ENCODE results near the gene CNPY1.

The CNPY1 gene

DNA sequence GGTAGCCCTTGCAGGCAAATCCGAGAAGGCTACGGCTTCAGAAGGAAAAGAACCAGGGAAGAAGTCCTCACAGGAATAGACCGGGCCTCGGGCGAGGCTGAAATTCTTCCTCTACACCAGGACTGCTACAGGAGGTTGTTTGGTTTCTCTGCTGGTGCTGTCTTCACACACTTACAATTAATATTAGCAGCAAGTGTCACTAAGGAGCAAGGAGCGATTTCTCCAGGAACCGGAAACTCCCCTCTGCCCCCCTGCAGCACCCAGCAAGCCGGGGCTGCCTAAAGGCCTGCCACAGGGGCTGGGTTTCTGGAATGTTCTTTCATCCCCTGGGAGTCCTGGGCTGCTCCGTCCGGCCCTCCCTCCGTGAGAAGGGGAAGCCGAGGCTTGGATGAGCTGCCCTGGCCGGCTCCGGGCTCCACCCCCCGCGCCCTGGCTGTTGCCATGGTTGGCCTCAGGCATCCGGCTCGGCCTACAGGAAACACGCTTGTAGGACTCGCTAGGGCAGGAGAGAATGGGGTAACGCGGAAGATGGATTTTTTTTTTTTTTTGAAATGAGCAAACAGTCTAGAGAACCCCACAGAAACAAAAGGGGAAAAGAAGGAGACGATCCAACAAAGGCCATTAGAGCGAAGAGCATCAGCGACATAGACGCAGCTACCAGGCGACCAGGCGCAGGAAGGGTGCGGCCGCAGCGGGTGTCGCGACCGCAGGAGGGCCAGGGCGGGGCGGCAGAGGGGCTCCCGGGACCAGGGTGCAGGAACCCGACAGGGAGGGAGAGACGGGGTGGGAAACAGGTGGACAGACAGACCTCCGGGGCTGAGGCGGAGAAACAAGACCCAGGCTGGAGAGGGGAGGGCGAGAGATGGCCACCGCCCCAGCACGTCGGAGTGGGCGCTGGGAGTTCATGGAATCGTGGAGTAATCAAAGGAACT, 55.4 kb downstream of the CNPY1 start:
- no peak for DNase-seq (ENCODE audit: low read depth in 1 of 2, low spot score in 1 of 2)

DNA sequence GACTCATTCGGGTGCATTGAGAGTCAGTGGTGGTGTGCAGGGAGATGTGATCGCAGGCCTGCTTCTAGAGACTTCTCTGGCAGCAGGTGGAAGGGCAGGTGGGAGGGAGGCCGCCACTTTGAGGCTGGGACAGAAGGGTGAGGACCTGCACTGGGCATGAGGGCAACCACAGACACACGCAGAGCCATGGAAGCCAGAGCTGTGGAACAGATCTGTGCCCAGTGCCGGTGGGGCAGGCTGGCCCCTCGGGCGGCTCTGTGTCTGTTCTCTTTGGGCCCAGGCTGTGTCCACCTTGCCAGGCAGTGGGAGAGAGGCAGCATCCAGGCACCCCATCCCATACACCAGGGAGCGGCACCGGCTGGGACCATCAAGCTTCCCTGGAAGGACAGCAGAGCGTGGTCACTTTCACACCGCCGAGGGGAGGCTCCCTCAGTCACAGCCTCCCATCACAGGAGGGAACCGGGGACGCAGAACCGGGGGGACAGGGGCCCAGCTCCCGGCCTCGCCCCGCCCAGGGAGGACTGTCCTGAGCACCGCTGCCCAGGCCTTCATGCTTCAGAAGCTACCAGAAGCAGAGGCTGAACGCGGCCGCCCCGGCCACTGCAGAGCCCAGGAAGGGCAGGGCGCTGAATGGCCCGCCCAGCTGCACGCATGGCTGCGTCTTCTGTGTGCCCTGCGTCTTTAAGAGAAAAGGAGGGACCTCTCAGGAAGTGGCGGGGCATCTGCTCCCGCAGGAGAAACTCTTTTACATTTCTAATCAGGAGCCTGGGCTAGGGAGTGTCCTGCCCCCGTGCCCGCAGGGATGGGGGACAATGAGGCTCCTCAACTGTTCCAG, 56.3 kb downstream of the CNPY1 start:
- no peak for DNase-seq (ENCODE audit: low read depth in 1 of 2, low spot score in 1 of 2)

DNA sequence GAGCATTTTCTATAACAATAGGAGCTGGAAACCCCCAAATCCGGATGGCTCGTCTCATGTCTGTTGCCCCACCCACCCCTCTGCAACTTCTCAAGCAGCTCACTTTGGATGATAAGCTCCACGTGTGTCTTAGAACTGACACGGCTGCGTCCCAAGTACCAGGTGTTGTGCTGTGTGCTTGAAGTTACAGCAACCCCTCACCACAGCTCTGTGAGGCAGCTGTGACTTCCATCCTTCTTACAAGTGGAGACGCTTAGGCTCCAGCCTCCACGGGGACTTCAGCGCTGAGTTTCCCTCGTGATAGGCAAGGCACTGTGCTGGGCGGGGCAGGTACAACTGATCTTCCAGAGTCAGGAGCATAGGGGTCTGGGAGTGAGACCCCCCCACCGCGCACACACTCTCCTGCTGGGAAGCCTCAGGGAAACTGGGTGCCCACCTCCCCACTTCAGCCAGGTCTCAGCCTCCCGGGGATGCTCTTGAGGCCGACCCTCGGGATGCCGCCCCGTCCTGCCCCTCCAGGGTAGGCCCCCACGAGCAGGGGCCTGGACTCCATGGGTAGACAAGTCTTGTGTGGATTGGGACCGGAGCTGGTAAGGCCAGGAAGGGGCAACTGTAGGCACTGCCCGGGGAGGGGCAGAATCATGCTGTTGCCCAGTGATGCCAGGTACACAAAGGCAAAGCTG, 57.1 kb downstream of the CNPY1 start:
- DNase-seq (ENCODE audit: low read depth in 1 of 2, low spot score in 1 of 2), result no peak

DNA sequence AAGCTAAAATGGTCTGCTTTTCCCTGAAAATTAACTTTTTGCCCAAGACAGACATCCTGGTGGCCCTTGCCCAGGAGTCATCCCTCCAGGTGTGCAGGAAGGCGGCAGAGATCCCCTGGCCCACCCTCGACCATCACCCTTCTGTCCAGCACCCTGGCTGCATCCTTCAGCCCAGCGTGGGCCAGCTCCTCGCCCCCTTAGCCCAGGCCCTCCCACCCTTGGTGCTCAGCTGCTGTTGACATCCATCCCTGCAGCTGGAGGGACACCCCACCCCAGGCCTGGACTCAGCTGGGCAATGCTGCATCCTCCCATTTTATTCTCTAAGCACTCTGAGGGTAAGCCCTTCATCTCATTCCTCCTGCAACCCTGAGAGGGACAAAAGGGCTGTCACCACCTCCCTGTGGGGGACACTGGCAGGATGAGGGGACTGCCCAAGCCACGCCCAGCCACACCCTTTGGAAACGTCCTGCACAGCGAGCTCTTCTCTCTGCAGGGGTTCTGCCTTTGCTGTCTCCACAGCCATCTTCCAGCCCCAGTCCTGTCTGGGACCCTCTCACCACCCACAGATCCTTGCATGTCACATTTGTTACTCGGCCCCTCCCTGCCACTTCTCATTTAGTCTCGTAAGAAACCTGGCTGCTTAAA, 57.8 kb downstream of the CNPY1 start:
- no peak for DNase-seq (ENCODE audit: low read depth in 1 of 2, low spot score in 1 of 2)

DNA sequence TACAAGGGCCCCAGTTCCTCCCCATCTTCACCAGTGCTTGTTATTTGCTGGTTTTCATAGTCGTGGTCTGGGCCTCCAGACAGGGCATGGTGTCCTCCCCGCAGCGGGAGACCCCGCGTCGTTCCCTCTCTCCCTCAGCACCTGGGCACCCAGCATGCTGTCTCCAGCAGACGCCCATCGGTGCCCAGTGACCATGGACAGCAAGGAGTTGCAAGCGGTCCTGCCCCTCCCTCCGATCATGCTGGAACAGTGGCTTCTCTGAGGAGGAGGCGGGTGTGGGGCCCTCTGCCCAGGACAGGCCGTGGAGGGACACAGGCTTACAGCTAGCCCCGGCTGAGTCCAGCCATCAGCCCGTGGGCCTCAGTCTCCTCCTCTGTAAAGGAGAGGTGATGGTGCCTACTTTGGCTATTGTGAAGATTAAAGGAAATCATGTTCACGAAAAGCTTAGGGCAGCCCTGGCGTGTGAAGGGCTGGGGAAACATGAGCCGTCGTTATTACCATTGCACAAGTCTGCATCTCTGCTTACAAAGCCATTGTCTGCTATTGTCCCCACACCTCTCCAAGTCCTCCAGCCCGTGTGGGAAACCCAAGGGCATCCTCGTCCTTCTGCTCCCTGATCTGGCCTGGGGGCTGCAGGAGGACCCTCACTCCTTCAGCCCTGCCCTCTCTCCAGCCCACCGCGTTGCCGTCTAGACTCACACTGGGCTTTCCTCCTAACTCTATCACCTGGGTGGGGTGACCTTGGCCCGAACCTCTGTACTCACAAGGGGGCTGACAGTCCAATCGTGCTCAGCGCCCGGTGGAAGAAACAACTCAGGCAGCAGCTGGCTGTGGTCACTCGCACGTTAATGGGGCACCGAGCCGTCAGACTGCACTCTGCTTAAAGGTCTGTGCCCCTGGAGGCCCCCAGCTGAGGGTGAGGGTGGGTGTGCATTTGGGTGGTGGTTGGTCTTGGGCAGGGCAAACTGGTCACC, 58.6 kb downstream of the CNPY1 start:
- DNase-seq (ENCODE audit: low read depth in 1 of 2, low spot score in 1 of 2), result no peak

DNA sequence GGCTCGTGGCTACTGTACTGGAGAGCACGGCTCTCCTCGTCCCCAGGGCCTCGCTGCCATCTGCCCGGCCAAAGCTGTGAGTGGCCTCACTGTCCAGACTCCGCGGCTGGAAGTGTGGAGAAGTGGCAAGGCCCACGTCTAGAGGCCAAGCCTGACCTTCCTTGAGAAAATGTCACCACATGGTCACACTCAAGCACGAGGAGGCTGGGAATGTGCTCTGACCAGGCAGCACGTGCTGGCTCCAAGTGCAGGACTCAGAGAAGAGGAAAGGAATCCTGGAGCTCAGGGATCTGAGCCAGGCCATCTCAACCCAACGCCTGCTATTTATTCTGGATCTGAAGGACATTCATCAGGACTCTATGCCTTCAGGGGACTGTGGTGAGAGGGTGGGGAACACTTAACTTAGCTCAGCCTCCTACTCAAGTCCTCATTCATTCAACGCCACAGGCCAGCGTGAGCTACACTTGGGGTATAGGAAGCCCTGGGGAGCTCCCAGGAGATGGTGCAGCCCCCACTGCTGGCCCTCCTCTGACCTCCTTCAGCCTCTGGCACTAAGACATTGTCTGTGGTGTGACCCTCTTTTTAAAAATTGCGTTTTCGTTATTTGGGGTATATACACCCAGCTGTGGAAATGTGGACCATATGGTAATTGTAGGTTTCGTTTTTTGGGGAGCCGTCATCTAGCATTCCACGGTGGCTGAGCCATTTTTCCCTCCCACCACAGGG, 59.4 kb downstream of the CNPY1 start:
- DNase-seq (ENCODE audit: low read depth in 1 of 2, low spot score in 1 of 2), result no peak

DNA sequence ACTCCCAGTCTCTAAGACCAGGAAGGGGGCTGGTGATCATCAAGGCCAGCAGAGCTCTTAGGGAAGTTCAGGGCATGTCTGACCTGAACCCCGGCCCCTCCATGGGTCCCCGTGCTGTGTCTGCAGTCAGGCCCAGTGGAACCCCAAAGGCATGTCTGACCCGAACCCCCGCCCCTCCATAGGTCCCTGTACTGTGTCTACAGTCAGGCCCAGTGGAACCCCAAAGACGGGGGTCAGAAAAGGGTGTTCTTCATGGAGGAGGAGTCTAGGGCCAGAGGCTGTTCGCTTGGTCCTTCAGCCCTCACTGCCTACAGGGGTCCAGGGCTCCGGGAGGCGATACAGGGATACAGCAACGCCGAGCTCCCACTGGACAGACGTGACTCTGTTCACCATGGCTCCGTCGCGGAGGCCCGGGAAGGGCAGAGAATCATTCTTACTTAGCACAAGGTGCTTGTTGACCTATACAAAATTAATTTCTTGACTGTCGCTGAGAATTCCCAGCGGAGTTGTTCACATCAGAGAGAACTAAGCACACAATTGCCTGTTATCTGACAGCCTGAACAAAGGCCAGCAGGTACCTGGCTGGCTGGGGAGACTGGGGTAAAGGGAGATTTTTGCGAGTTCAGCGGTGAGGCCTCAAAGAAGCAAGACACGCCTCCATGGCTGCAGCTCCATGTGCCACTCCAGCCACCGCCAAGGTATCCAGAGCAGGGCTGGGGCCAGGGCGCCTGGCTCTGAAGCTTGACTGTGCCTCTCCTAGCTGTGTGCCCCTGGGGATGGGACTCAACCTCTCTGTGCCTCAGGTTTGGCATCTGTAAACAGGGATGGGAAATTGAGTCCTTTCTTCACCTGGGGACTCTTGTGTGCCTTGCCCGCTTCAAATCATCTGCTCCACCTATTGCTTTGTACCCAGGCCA, 61.6 kb downstream of the CNPY1 start:
- no peak for DNase-seq (ENCODE audit: low read depth in 1 of 2, low spot score in 1 of 2)

DNA sequence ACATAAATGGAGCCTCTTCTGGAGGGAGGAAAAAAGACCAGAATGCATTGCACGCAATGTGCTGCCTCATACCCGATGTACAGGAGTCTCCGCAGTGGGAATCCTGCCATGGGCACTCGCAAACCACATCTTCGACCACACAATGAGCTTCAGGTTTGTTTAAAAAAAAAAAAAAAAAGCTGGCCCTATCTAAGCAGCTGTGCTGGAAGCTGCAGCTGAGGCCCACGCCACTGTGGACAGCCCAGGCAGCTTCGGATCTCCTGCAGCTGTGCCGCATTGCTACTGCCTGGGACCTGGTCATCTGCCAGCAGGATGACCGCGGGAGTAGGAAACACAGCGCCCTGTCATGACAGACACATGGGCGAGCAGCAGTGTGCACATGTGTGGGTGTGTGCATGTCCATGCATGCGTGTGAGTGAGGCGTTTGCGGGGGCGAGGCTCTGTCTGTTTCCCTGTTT, 62.5 kb downstream of the CNPY1 start:
- DNase-seq (ENCODE audit: low read depth in 1 of 2, low spot score in 1 of 2), result no peak

DNA sequence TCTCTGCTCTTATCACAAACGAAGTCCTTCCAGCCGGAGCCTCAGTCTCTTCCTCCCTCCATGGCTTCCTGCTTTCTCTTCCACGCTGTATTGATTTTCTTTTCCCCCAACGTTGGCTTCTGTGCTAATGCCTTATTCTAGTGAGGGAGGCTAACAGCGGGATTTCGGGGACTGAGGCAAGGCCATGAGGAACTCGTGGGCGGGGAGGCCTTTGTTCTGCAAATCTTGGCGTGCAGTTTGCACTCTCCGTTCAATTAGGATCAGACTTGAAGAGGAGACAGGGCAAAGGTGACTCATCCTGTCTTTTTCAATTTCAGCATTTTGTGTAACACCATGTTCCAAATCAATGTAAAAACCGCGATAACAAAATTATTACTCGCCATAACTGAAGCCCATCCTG, 63.1 kb downstream of the CNPY1 start:
- DNase-seq (ENCODE audit: low read depth in 1 of 2, low spot score in 1 of 2), result no peak

DNA sequence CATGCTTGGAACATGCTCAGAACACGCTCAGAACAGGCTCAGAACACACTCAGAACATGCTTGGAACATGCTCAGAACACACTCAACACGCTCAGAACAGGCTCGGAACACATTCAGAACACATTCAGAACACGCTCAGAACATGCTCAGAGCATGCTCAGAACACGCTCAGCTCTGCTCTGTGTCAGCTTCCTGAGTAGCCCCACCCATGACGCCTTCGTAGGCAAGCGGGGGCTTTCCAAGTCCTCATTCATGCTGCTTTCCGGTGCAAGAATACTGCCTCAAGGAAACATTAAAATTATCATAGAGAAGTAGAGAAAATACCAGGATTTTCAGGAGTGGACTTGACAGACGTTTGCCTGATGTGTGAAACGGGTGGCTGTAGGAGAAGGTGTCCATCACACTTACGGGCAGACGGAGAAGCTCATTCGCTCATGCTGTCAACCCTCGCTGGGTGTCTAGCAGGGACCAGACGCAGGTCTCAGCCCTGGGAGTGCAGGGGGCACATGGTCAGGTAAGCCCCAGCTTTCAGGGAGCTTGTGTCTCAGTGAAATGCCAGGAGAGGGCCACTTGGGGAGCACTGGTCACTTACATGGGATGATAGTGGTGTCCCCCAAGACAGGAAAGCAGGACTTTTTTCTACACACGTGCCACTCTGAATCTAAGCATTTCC, 63.7 kb downstream of the CNPY1 start:
- DNase-seq (ENCODE audit: low read depth in 1 of 2, low spot score in 1 of 2), result no peak

DNA sequence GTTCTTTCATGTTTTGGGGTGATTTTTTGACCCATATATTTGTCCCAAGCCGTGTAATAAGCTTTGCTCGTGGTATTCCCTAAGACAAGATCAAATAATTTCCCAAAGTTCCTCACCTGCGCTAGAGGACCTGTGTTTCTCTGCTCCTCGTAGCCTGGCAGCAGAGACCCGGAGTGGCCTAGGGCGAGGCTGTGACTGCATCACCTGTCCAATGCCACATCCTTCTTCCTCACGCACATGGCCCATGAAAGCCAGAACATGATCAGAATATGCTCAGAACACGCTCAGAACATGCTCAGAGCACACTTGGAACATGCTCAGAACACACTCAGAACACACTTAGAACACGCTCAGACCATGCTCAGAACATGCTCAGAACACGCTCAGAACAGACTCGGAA, 64.6 kb downstream of the CNPY1 start:
- no peak for DNase-seq (ENCODE audit: low read depth in 1 of 2, low spot score in 1 of 2)

DNA sequence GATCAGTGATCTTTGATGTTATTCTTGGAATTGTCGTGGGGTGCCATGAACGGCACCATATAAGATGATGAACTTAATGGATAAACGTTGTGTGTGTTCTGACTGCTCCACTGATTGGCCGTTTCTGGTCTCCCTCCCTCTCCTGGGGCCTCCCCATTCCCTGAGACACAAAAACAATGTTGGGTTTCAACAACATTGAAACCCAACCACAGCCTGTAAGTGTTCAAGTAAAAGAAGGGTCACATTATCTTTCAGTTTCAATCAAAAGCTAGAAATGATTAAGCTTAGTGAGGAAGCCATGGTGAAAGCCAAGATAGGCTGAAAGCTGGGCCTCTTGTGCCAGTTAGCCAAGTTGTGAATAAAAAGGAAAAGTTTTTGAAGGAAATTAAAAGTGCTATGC, 68.9 kb downstream of the CNPY1 start:
- no peak for DNase-seq (ENCODE audit: low read depth in 1 of 2, low spot score in 1 of 2)

DNA sequence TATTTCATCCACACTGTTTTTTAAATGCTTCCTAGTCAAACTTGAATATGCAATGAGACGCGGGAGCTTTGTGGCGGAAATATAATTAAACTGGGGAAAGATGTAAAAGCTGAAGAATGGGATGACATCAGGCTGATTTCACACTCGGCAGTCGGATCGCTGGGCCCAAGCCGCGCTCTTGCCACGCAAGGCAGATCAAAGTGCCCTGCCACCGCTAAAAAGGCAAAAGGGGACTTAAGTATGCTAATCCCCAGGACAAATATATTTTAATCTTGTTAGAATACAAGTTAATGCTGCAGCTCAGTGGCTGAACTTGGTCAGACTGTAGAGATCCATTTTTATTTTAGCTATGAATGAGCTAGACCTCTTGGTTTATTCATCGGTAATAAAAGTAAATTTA, 74.6 kb downstream of the CNPY1 start:
- no peak for DNase-seq (ENCODE audit: low read depth in 1 of 2, low spot score in 1 of 2)

DNA sequence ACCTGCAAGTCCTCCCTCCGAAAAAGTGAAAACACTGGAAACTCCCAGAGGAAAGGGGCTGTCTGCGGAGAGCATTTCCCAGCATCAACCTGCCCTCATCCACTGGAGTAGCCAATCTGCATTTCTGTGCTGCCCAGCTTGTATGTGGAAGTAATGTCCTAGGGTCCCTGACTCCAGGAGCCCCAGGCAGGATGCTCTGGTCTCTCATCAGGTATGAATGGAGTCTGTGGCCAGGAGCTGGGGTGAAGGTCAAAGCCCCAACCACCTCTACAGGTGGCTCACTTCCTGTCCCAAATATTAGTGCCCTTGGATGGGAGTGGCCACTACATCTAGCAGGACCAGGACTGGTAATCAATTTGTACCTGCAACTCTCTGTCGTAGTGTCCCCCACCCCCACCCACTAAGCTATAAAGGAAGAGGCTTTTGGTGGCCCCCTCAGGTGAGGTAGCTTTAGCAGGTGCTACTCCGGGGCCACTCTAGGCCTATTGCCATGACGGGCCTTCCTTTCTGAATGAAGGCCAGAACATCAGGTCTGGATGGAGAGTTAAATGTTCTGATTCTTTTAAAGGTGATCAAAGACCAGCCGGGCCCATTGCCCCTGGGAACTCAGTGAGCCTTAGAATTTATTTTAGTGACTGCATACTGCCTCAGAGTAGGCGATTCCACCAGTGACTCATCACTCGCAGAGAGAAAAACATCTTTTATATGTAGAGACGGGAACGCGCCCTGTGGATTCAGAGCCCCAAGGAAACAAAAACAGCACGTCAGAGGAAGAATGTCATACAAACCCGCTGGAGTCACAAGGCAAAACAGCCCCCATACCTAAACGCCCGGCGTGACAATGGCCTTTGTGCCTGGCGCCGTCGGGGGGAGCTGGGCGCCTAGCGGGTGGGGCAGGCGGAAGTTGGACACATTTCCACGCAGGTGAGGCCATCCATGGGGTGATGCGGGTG, 75.4 kb downstream of the CNPY1 start:
- DNase-seq (ENCODE audit: low read depth in 1 of 2, low spot score in 1 of 2), result no peak

DNA sequence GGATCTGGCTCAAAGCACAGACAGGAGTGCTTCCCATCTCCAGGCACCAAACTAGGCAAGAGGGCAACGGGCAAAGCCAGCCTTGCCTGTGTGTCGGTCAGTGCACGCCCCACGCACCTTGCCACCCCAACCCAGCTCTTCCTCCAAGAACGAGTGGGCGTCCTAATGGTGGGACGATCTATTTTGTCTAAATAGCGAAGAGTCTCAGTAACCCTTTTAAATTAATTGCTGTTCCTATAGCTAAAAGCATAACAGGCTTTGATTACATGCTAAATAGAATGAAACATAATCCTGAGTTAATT, 76.2 kb downstream of the CNPY1 start:
- no peak for DNase-seq (ENCODE audit: low read depth in 1 of 2, low spot score in 1 of 2)

DNA sequence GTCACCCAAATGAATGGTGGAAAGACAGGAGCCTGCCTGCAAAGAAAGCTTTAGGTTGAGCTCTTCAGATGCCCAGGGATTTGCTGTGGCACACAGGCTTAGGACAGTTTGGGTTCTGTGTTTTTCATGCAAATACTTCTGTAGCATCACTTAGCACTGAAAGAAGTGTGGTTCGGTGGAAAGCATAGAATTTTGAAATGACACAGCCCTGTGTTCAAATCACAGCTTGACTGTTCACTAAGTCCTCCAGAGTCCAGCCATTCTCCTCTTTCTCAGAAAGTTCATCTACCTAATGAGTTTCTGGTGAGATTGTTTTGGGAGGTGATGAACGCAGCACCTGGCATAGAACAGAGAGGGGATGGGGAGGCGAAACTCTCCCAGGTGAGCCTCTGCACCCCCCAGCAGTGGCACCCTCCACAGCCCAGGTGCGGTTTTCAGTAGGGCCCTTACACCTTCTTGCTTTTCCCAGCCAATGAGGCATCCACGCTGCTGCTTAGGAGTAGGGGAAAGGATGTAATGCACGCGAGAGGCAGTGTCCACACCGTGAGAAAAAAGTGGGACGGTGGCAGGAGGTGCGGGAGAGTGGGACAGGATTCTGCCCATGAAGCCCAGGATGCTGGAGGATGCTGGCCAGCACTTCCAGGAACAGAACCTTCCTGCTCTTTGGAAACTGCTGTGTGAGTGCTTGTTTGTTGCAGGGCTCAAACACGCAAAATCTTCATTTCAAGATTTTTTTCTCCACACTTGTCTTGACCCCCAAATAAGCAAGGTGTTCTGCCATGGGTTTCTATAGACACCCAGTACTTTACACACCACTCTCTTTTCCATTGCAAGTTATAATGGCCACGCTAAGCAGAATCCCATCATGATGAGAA, 76.8 kb downstream of the CNPY1 start:
- DNase-seq (ENCODE audit: low read depth in 1 of 2, low spot score in 1 of 2), result no peak

Measured in activated CD4-positive, alpha-beta T cell treated with anti-CD3 and anti-CD28 coated beads, Interleukin-2, amount 50 U/mL, for 24 hours (primary cell).